Mucosa of rectum (tissue), 2 donors: Measurements from ENCODE around the gene C19orf12.
A peak's percentile ranks its signal among the peaks of the same experiment; 100 is the strongest.

Source experiments
- H3K27ac ChIP-seq, 2 donors: one replicate each; pipeline ENCODE4 v1.7.0; 2013; ENCODE audit warnings: inconsistent platforms in 2 of 2, low read depth in 2 of 2, low read length in 2 of 2
- H3K27me3 ChIP-seq, 2 donors: one replicate each; pipeline ENCODE4 v1.7.0; 2013; ENCODE audit warnings: low read length in 2 of 2; ENCODE audit not compliant: control insufficient read depth in 2 of 2, insufficient read depth in 2 of 2
- H3K36me3 ChIP-seq, 2 donors: one replicate each; pipeline ENCODE4 v1.7.0; 2013; ENCODE audit warnings: low read length in 2 of 2; ENCODE audit not compliant: control insufficient read depth in 2 of 2, insufficient read depth in 2 of 2
- H3K4me1 ChIP-seq, 2 donors: one replicate each; pipeline ENCODE4 v1.7.0; 2013; ENCODE audit warnings: low read length in 2 of 2, mild to moderate bottlenecking in 1 of 2; ENCODE audit not compliant: control insufficient read depth in 2 of 2, insufficient read depth in 2 of 2
- H3K4me3 ChIP-seq, 2 donors: one replicate each; pipeline ENCODE4 v1.7.0; 2013; ENCODE audit warnings: low read length in 2 of 2
- H3K9ac ChIP-seq, 2 donors: one replicate each; pipeline ENCODE4 v1.7.0; 2013; ENCODE audit warnings: low read length in 2 of 2, low read depth in 1 of 2, mild to moderate bottlenecking in 1 of 2
- H3K9me3 ChIP-seq, 2 donors: one replicate each; pipeline ENCODE4 v1.7.0; 2013; ENCODE audit warnings: low read length in 2 of 2; ENCODE audit not compliant: control insufficient read depth in 2 of 2
- donor health status: healthy.
- donor health status: Normal muscosa, but diverticular disease.

The C19orf12 gene

GRCh38 chr19:29735829-29736228, 20.8 kb upstream of the C19orf12 start:
- Histone ChIP-seq H3K4me1 (no peaks in the 10 kb centered on the region), H3K36me3 (no peaks in the 10 kb centered on the region), H3K9ac (no peak overlapping the region), H3K9me3 (no peaks in the 10 kb centered on the region), H3K4me3 (no peak overlapping the region), H3K27ac (no peak overlapping the region), H3K27me3 (peaks cover 3 to 7% of the 10 kb centered on the region in 2 donors)

GRCh38 chr19:29731331-29731850, 16.3 kb upstream of the C19orf12 start:
- H3K27me3 ChIP-seq = peaks cover 5 to 6% of the 10 kb centered on the region in 2 donors

GRCh38 chr19:29727906-29728305, 12.8 kb upstream of the C19orf12 start:
- Histone ChIP-seq H3K4me1 (no peaks in the 10 kb centered on the region), H3K9ac (no peak overlapping the region), H3K27me3 (peaks cover 10 to 21% of the 10 kb centered on the region in 2 donors), H3K36me3 (no peaks in the 10 kb centered on the region), H3K4me3 (no peak overlapping the region), H3K27ac (no peak overlapping the region), H3K9me3 (no peaks in the 10 kb centered on the region)

More at GRCh38 chr19:29731331-29731850, 16.3 kb upstream of the C19orf12 start:
- Histone ChIP-seq H3K9me3 (no peaks in the 10 kb centered on the region), H3K27ac (no peak overlapping the region), H3K4me1 (no peaks in the 10 kb centered on the region), H3K36me3 (no peaks in the 10 kb centered on the region), H3K4me3 (no peak overlapping the region), H3K9ac (no peak overlapping the region)

- Histone ChIP-seq H3K4me3 (peak overlapping the region in 1 of 2 donors; percentile 7), H3K27me3 (peaks cover 10 to 15% of the 10 kb centered on the region in 2 donors), H3K9ac (no peak overlapping the region)
Observed at GRCh38 chr19:29724746-29725145, 9.7 kb upstream of the C19orf12 start.

GRCh38 chr19:29724102-29724641, 9.1 kb upstream of the C19orf12 start:
- Histone ChIP-seq H3K36me3 (no peaks in the 10 kb centered on the region), H3K9ac (peak overlapping the region in 1 of 2 donors; percentile 6), H3K27me3 (peaks cover 10 to 15% of the 10 kb centered on the region in 2 donors), H3K4me3 (peak overlapping the region in 1 of 2 donors; percentile 7), H3K27ac (no peak overlapping the region), H3K9me3 (no peaks in the 10 kb centered on the region), H3K4me1 (no peaks in the 10 kb centered on the region)

More at GRCh38 chr19:29724746-29725145, 9.7 kb upstream of the C19orf12 start:
- no peaks in the 10 kb centered on the region for H3K9me3 ChIP-seq
- H3K4me1 ChIP-seq = no peaks in the 10 kb centered on the region
- H3K36me3 ChIP-seq = no peaks in the 10 kb centered on the region
- H3K27ac ChIP-seq = no peak overlapping the region

GRCh38 chr19:29717051-29717450, 2.0 kb upstream of the C19orf12 start:
- H3K9ac ChIP-seq = no peak overlapping the region
- H3K27ac ChIP-seq = no peak overlapping the region
- no peaks in the 10 kb centered on the region for H3K36me3 ChIP-seq

GRCh38 chr19:29715701-29716581, 880 bp upstream of the C19orf12 start:
- Histone ChIP-seq H3K4me3 (peak overlapping the region; percentile 74 to 84), H3K9ac (peak overlapping the region; percentile 81 to 88), H3K4me1 (peaks cover 11 to 14% of the 10 kb centered on the region in 2 donors), H3K27me3 (no peaks in the 10 kb centered on the region), H3K9me3 (no peaks in the 10 kb centered on the region), H3K27ac (peak overlapping the region; percentile 83 to 92), H3K36me3 (no peaks in the 10 kb centered on the region)

More at GRCh38 chr19:29717051-29717450, 2.0 kb upstream of the C19orf12 start:
- Histone ChIP-seq H3K4me3 (no peak overlapping the region), H3K9me3 (no peaks in the 10 kb centered on the region), H3K4me1 (peaks cover 11 to 14% of the 10 kb centered on the region in 2 donors), H3K27me3 (no peaks in the 10 kb centered on the region)

- Histone ChIP-seq H3K4me1 (peaks cover 11 to 14% of the 10 kb centered on the region in 2 donors), H3K27ac (peak overlapping the region; percentile 83 to 92), H3K9ac (peak overlapping the region; percentile 88 to 90), H3K4me3 (peak overlapping the region; percentile 74 to 84), H3K36me3 (no peaks in the 10 kb centered on the region), H3K27me3 (no peaks in the 10 kb centered on the region), H3K9me3 (no peaks in the 10 kb centered on the region)
Observed at GRCh38 chr19:29714371-29714952, 599 bp downstream of the C19orf12 start.

GRCh38 chr19:29712744-29713516, 2.1 kb downstream of the C19orf12 start:
- H3K27me3 ChIP-seq = no peaks in the 10 kb centered on the region
- H3K27ac ChIP-seq = no peak overlapping the region
- no peak overlapping the region for H3K4me3 ChIP-seq
- H3K9ac ChIP-seq = no peak overlapping the region
- peaks cover 18 to 24% of the 10 kb centered on the region in 2 donors for H3K4me1 ChIP-seq
- no peaks in the 10 kb centered on the region for H3K9me3 ChIP-seq
- no peaks in the 10 kb centered on the region for H3K36me3 ChIP-seq
